ENCODE results near the gene HDAC7. TPM values are rescaled to one million over a fixed set of nuclear protein-coding genes. Genes with fewer than 3 reads are reported as not detected.

HDAC7 gene
- total RNA-seq (2014; rRNA removed; shearing (Covaris generic)) = 3.0 and 3.6 TPM in 2 replicates
- 12.3 and 17.0 TPM in 2 replicates for polyA plus RNA-seq (2015; cell fraction: cytosol; rRNA removed)
- polyA plus RNA-seq (2015; cell fraction: nucleus; rRNA removed) = 60.9 and 65.2 TPM in 2 replicates

GRCh38 chr12:47819896-47820630 is at the start of gene HDAC7:
TSS of gene HDAC7 (minus strand) at chr12:47819903. CDS start at chr12:47819785, 118 bp downstream.
- in situ Hi-C loops (cut with HindIII; ENCODE audit: low pct_unique_long_range_greater_than_20kb, low sequenced_read_pairs) = no loop called here
- peak; percentile 56 for DNase-seq (ENCODE audit: low read depth, low spot score)

- DNase-seq (ENCODE audit: low read depth, low spot score) = no peak
- in situ Hi-C loops (cut with HindIII; ENCODE audit: low pct_unique_long_range_greater_than_20kb, low sequenced_read_pairs) = no loop called here
These were observed 48.9 kb upstream of the HDAC7 start for GRCh38 chr12:47868552-47869031.

DNA sequence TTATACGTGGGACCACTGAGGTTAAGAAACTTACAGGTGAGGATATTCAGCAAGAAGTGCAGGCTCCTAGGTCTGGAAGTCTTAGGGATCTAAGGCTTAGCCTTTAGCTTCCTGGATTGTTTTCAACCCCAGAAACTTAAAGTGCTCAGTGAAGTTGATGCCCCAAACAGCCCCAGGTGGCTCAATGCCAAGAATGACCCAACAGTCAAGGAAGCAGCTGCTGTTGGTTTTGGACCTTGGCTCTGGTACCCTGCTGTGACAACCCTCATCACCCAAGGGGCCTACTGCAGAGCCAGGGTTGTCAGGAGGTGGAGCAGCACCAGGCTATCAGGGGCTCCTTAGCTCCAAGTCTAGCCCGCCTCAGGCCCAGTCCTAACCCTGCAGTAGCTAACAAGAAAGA is 48.3 kb upstream of the HDAC7 start:
- in situ Hi-C loops (cut with HindIII; ENCODE audit: low pct_unique_long_range_greater_than_20kb, low sequenced_read_pairs) = no loop called here
- DNase-seq (ENCODE audit: low read depth, low spot score) = no peak

DNA sequence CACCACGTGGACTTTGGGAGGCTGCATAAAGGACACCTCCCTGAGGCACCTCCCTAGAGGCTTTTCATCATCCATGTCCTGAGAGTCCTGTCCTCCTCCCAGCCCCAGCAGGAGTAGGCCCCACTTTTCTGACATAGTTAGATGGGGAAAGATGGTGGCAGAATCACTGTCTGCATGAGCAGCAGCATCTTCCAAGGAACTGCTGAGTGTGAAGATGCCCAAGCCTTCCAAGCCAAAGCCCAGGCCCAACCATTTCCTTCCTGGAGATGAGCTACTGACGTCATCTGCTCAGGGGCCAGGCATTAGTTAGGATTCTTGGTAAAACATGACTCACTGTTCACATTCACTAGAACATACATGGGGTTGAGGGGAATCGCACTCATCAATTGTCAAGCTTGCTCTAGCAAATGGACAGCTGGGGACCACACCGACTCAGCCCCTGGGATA is 47.8 kb upstream of the HDAC7 start:
- in situ Hi-C loops (cut with HindIII; ENCODE audit: low pct_unique_long_range_greater_than_20kb, low sequenced_read_pairs) = no loop called here

GRCh38 chr12:47864646-47865235 is 45.0 kb upstream of the HDAC7 start:
- no peak for DNase-seq (ENCODE audit: low read depth, low spot score)
- in situ Hi-C loops (cut with HindIII; ENCODE audit: low pct_unique_long_range_greater_than_20kb, low sequenced_read_pairs) = no loop called here

More for the DNA sequence above, 47.8 kb upstream of the HDAC7 start:
- no peak for DNase-seq (ENCODE audit: low read depth, low spot score)

DNA sequence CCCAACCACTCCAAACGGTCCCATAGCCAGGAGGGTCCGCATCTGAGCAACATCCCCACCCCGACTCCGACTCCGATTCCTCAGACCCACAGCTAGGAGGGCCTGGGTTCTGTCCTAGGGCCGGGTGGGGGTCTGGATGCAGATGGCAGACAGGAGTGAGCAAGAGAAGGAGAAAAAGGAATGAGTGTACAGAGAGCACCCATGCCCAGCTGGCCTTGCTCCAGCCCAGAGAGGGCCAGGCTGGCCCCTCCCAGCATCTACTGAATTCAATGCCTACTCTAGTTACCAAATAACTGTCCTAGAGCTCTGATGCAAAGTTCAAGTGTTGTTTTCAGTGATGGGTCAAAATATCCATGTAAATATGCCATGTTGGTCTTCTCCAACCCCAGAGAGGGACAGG is 44.3 kb upstream of the HDAC7 start:
- in situ Hi-C loops (cut with HindIII; ENCODE audit: low pct_unique_long_range_greater_than_20kb, low sequenced_read_pairs) = no loop called here
- DNase-seq (ENCODE audit: low read depth, low spot score) = no peak

GRCh38 chr12:47863467-47863866 is 43.8 kb upstream of the HDAC7 start:
- no peak for DNase-seq (ENCODE audit: low read depth, low spot score)
- in situ Hi-C loops (cut with HindIII; ENCODE audit: low pct_unique_long_range_greater_than_20kb, low sequenced_read_pairs) = no loop called here

GRCh38 chr12:47862881-47863280 is 43.2 kb upstream of the HDAC7 start:
- in situ Hi-C loops (cut with HindIII; ENCODE audit: low pct_unique_long_range_greater_than_20kb, low sequenced_read_pairs) = no loop called here
- no peak for DNase-seq (ENCODE audit: low read depth, low spot score)

- in situ Hi-C loops (cut with HindIII; ENCODE audit: low pct_unique_long_range_greater_than_20kb, low sequenced_read_pairs) = no loop called here
- DNase-seq (ENCODE audit: low read depth, low spot score) = no peak
These were observed 42.6 kb upstream of the HDAC7 start for GRCh38 chr12:47862167-47862750.

GRCh38 chr12:47860873-47861272 is 41.2 kb upstream of the HDAC7 start:
- in situ Hi-C loops (cut with HindIII; ENCODE audit: low pct_unique_long_range_greater_than_20kb, low sequenced_read_pairs) = no loop called here

DNA sequence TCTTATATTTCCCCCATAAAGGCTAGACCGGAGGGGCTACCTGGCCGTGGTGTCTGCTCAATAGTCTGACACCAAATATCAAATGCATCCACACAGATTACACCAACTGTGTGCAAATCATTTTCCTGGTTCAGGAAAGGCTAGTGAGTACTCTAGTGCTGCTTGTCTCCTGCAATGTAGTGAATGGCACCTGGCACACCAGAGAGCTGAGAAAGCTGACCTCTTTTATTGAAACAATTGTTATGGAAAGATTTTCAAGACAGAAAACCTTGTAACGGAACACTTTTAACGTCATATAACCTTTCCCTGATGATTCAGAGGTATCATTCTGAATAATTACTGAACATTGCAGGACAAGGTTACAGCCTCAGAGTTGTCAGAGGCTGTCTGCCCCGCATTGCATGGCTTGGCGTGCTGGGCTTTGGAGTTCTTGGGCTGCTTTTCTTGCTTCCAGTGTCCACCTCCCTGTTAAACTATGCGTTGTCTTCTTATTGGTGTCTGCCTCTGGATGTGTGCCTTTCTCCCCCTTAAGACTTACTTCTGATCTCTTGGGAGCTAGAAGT is 40.7 kb upstream of the HDAC7 start:
- DNase-seq (ENCODE audit: low read depth, low spot score) = no peak
- in situ Hi-C loops (cut with HindIII; ENCODE audit: low pct_unique_long_range_greater_than_20kb, low sequenced_read_pairs) = no loop called here

More at GRCh38 chr12:47860873-47861272, 41.2 kb upstream of the HDAC7 start:
- DNase-seq (ENCODE audit: low read depth, low spot score) = no peak

GRCh38 chr12:47858511-47859266 is 39.0 kb upstream of the HDAC7 start:
- DNase-seq (ENCODE audit: low read depth, low spot score) = no peak
- in situ Hi-C loops (cut with HindIII; ENCODE audit: low pct_unique_long_range_greater_than_20kb, low sequenced_read_pairs) = no loop called here

- no peak for DNase-seq (ENCODE audit: low read depth, low spot score)
- in situ Hi-C loops (cut with HindIII; ENCODE audit: low pct_unique_long_range_greater_than_20kb, low sequenced_read_pairs) = no loop called here
These were observed 37.2 kb upstream of the HDAC7 start for GRCh38 chr12:47856721-47857575.

- in situ Hi-C loops (cut with HindIII; ENCODE audit: low pct_unique_long_range_greater_than_20kb, low sequenced_read_pairs) = no loop called here
These were observed 36.4 kb upstream of the HDAC7 start for GRCh38 chr12:47856094-47856493.

GRCh38 chr12:47855502-47855901 is 35.8 kb upstream of the HDAC7 start:
- no peak for DNase-seq (ENCODE audit: low read depth, low spot score)
- in situ Hi-C loops (cut with HindIII; ENCODE audit: low pct_unique_long_range_greater_than_20kb, low sequenced_read_pairs) = no loop called here

More at GRCh38 chr12:47856094-47856493, 36.4 kb upstream of the HDAC7 start:
- no peak for DNase-seq (ENCODE audit: low read depth, low spot score)

DNA sequence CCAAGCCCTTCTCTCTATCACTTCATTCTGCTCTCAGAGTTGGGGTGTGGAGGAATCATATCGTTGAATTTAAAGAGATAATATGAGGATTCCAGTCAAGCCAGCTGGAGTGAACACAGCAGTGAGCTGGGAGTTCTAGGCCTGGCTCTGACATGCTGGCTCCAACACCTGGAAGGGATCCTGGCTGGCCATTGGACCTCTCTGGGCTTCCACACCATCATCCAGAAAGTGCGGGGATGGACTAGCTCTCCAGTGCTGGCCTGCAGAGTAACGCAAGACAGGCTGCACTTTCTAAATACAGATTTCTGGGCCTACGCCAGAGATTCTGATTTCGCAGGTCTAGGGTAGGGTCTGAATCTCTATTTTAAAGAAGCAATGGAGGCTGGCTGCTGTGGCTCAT is 34.8 kb upstream of the HDAC7 start:
- DNase-seq (ENCODE audit: low read depth, low spot score) = no peak
- in situ Hi-C loops (cut with HindIII; ENCODE audit: low pct_unique_long_range_greater_than_20kb, low sequenced_read_pairs) = no loop called here
